K562 (cell line): Measurements from ENCODE around the gene SPEG. TPM values are rescaled to one million over a fixed set of nuclear protein-coding genes. Genes with fewer than 3 reads are reported as not detected.
A peak's percentile ranks its signal among the peaks of the same experiment; 100 is the strongest.

ENCODE experiments used
- ATAC-seq: fragments of 200-7000 bp; cut with Tn5 transposase; 3 replicates; pipeline ENCODE4 v1.9.1; 2020; ENCODE audit warnings: moderate library complexity
- BruUV-seq: library from RNA; stranded (reverse); fragments of 400-500 nt; replicated peaks from 2 replicates; lab custom pipeline; 2021; lab: Mats Ljungman, UMichigan
- CTCF ChIA-PET: fragments of 300-600 bp; formaldehyde crosslinking; extraction: SDS; loops from one replicate; lab custom pipeline; 2021; ENCODE audit warnings: low intra/inter-chr PET ratio; lab: Yijun Ruan, JAX
- POLR2A ChIA-PET: fragments of 300-600, 350-650 bp; sonication (Branson Sonifier 250); formaldehyde crosslinking; extraction: SDS; loops from one replicate; lab custom pipeline; 2021; ENCODE audit warnings: antibody characterized with exemption, inconsistent platforms; lab: Yijun Ruan, JAX
- DNase-seq, 4 experiments: peaks; one replicate each; pipeline versions ENCODE4 v3.0.0 to v3.0.0-alpha.2; 2011 to 2018; ENCODE audit warnings: low spot score in 3 of 4, mixed read lengths in 3 of 4; ENCODE audit errors: extremely low read depth in 1 of 4
- FAIRE-seq: peaks from 2 replicates; lab custom pipeline; 2011; peaks lifted over from hg19 to GRCh38; lab: Jason Lieb, UNC
- H2AFZ ChIP-seq: 2 replicates; pipeline ENCODE4 v1.6.0; 2011; ENCODE audit warnings: low read depth, low read length, control low read depth, inconsistent platforms
- H3K27ac ChIP-seq: fragments of 200-600 bp; 3 replicates; pipeline ENCODE4 v1.8.0; 2011; ENCODE audit warnings: low read depth, mild to moderate bottlenecking, control low read depth, inconsistent platforms, low read length, moderate library complexity, mixed read lengths; ENCODE audit errors: extremely low read depth
- H3K27me3 ChIP-seq, 2 experiments: fragments of 300-600 bp in 1 of 2; 2 replicates in 1 of 2; 3 replicates in 1 of 2; pipeline versions ENCODE4 v1.6.0 to v1.8.0; 2011; ENCODE audit warnings: inconsistent platforms in 2 of 2, low read length in 2 of 2, mild to moderate bottlenecking in 1 of 2, mixed read lengths in 1 of 2, moderate library complexity in 1 of 2; ENCODE audit not compliant: control insufficient read depth in 2 of 2, insufficient read depth in 2 of 2
- H3K36me3 ChIP-seq: fragments of 300-600 bp; 3 replicates; pipeline ENCODE4 v1.8.0; 2011; ENCODE audit warnings: mild to moderate bottlenecking, low read length, inconsistent platforms; ENCODE audit not compliant: control insufficient read depth, insufficient read depth
- H3K4me1 ChIP-seq, 2 experiments: fragments of 200-600 bp in 1 of 2; replicated peaks in 1 of 2; 2 replicates in 1 of 2; 3 replicates in 1 of 2; pipeline versions ENCODE4 v1.5.1 to v1.8.0; 2011; ENCODE audit warnings: inconsistent platforms in 2 of 2, low read length in 2 of 2, mild to moderate bottlenecking in 1 of 2, mixed read lengths in 1 of 2, moderate library complexity in 1 of 2; ENCODE audit not compliant: control insufficient read depth in 2 of 2, insufficient read depth in 2 of 2
- H3K4me2 ChIP-seq: 2 replicates; pipeline ENCODE4 v1.6.1; 2011; ENCODE audit warnings: low read length, control low read depth, inconsistent platforms, mixed read lengths; ENCODE audit not compliant: insufficient read depth
- H3K4me3 ChIP-seq: fragments of 200-600 bp; sonication (generic), shearing (Covaris generic); 2 replicates; pipeline ENCODE4 v1.5.1; 2016; ENCODE audit warnings: control low read depth, inconsistent platforms
- H3K79me2 ChIP-seq: fragments of 200-600 bp; 3 replicates; pipeline ENCODE4 v1.8.0; 2011; ENCODE audit warnings: low read length, inconsistent platforms; ENCODE audit not compliant: control insufficient read depth, insufficient read depth
- H3K9ac ChIP-seq, 2 experiments: 2 replicates each; pipeline versions ENCODE4 v1.6.0 to v1.6.1; 2011; ENCODE audit warnings: low read depth in 2 of 2, low read length in 2 of 2, control low read depth in 1 of 2, inconsistent platforms in 1 of 2, mild to moderate bottlenecking in 1 of 2, mixed read lengths in 1 of 2; ENCODE audit not compliant: insufficient read depth in 1 of 2
- H3K9me1 ChIP-seq: one replicate; pipeline ENCODE4 v1.6.0; 2011; ENCODE audit warnings: inconsistent platforms, mild to moderate bottlenecking, low read length, moderate library complexity; ENCODE audit not compliant: control insufficient read depth, insufficient read depth
- H3K9me3 ChIP-seq: replicated peaks from 2 replicates; pipeline ENCODE4 v1.5.1; 2011; ENCODE audit warnings: low read depth, low read length, inconsistent platforms; ENCODE audit not compliant: control insufficient read depth, insufficient read depth
- H4K20me1 ChIP-seq: replicated peaks from 2 replicates; pipeline ENCODE4 v1.6.1; 2011; ENCODE audit warnings: low read length, inconsistent platforms, mixed read lengths; ENCODE audit not compliant: control insufficient read depth, insufficient read depth
- DMBX1 ChIP-seq: fragments of 250-450 bp; sonication (Bioruptor Pico); IDR thresholded peaks from 2 replicates; pipeline ENCODE4 v1.8.0; 2022; ENCODE audit warnings: inconsistent platforms, mild to moderate bottlenecking, moderate library complexity, borderline replicate concordance
- EHMT2 ChIP-seq: fragments of 450-650 bp; IDR thresholded peaks from 2 replicates; pipeline ENCODE4 v1.6.1; 2018; ENCODE audit warnings: antibody characterized with exemption
- JUNB ChIP-seq: fragments of 450-650 bp; formaldehyde crosslinking; conservative IDR thresholded peaks from 2 replicates; pipeline ENCODE4 v1.4.0; 2020; ENCODE audit warnings: mild to moderate bottlenecking
- PYGO2 ChIP-seq: fragments of 450-650 bp; IDR thresholded peaks from 2 replicates; pipeline ENCODE4 v1.6.1; 2016; ENCODE audit warnings: mild to moderate bottlenecking, missing genetic modification characterization, moderate library complexity, missing compliant biosample characterization
- ZNF717 ChIP-seq: fragments of 250-450 bp; sonication (Bioruptor Pico); IDR thresholded peaks from 2 replicates; pipeline ENCODE4 v1.5.0; 2021
- WGBS: fragments of 100-300 bp; shearing (Covaris generic); methylation state at CpG from one replicate; pipeline ENCODE4 v1.1.6; 2016; ENCODE audit warnings: low coverage, mixed read lengths; ENCODE audit not compliant: insufficient coverage; ENCODE audit errors: missing lambda C conversion rate; 5-methylcytosine and 5-hydroxymethylcytosine counted together
- in situ Hi-C: fragments of 300-500 bp; cut with MboI; formaldehyde crosslinking; loops from 4 replicates; pipeline ENCODE4 v1.15.0; 2018; ENCODE audit warnings: inconsistent platforms, mixed read lengths
- intact Hi-C: fragments of 100-400 bp; cut with micrococcal nuclease; formaldehyde crosslinking; loops from 2 replicates; pipeline ENCODE4 v1.14.2; 2022
- polyA plus RNA-seq, 8 experiments: library from polyadenylated mRNA; depleted of rRNA in 4 of 8; stranded (reverse) in 5 of 8; unstranded in 3 of 8; fragments of >200 nt; fragmentation: Nextera tagmentation in 2 of 8; fragmentation: Illumina TruSeq in 1 of 8; extraction: Ambion mirVana in 2 of 8; extraction: Trizol in 1 of 8; gene quantifications; 2 replicates each; pipeline versions ENCODE4 v1.2.1 to v1.2.3, GENCODE V29; 2011 to 2014; ENCODE audit warnings: inconsistent platforms in 1 of 8, missing spikeins in 1 of 8
- total RNA-seq, 7 experiments: library from RNA; depleted of rRNA in 6 of 7; stranded (reverse); fragments of >200 nt in 6 of 7; fragmentation: Illumina TruSeq in 2 of 7; extraction: Trizol in 2 of 7; gene quantifications; 2 replicates each; pipeline versions ENCODE4 v1.2.1 to v1.2.3, GENCODE V29; 2011 to 2021; ENCODE audit warnings: low replicate concordance in 1 of 7
- TF ChIP-seq, protein P1 (sequence below), 2 experiments: IDR thresholded peaks; 2 replicates each; pipeline ENCODE4 v1.6.1; 2012; ENCODE audit warnings: improper control_type of control experiment in 2 of 2, low read depth in 2 of 2, low read length in 2 of 2, borderline replicate concordance in 1 of 2
- TF ChIP-seq, protein P2 (sequence below): fragments of 450-650 bp; IDR thresholded peaks from 2 replicates; pipeline ENCODE4 v1.6.1; 2016; ENCODE audit warnings: low read depth
- TF ChIP-seq, protein P3 (sequence below): fragments of 250-450 bp; sonication (Bioruptor Pico); IDR thresholded peaks from 2 replicates; pipeline ENCODE4 v1.5.0; 2020; ENCODE audit warnings: mild to moderate bottlenecking, borderline replicate concordance

The SPEG gene
- total and polyA plus RNA-seq, 9 of the 15 experiments (the other 6 are each of a cell fraction or from before 2014, with no cell fraction given) = 0.49 to 8.7 (median 3.0) TPM

DNA sequence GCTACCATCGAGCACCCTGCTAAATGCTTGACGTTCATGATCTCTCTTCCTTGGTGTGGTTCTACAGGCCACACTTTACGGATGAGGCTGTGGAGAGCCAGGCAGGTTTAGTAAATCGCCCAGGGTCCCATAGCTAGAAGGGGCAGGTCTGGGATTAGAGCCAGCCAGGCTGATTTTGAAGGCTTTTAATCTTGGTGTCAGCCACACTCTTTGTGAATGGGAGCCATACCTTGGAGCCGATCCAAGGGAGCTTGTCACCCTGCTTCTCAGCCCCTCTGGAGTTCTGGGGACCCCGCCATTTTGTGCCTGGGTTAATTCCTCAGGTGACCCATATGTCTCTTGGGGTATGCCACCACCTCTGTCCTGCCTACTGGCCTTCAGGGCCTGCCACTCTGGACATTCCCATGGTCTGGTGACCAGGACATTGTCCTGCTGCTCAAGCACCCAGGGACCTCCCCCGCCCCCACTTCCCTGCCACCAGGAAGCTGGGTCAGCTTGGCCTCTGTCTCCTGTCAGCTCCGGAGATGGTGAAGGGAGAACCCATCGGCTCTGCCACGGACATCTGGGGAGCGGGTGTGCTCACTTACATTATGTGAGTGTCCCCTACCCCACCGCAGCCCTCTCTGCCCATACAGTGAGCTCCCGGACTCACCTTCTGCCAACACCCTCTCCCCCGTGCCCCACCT lies 56.8 kb downstream of the SPEG start:
- in situ Hi-C loops (loop anchor here (5.0 kb wide), 1 partner anchor 36 kb away; no protein-coding TSS in a partner anchor), intact Hi-C loops (no loop called here)
- H3K9me1 ChIP-seq = no peaks in the 10 kb centered on the region
- no peaks in the 10 kb centered on the region for H3K27me3 ChIP-seq
- peaks cover 17 to 58% of the 10 kb centered on the region in 2 experiments for H3K4me1 ChIP-seq
- no peaks in the 10 kb centered on the region for H4K20me1 ChIP-seq
- no peaks in the 10 kb centered on the region for H3K36me3 ChIP-seq
- H3K27ac ChIP-seq = no peak overlapping the region
- peak overlapping the region in 1 of 2 experiments; percentile 68; a peak in 2 of 4 replicates for H3K9ac ChIP-seq
- H2AFZ ChIP-seq = no peak overlapping the region
- no peak overlapping the region for H3K4me2 ChIP-seq
- ChIA-PET POLR2A (interaction anchor here (0.6 to 0.8 kb wide), 2 partner anchors 24 to 29 kb away, joined by 3 read pairs; no protein-coding TSS in a partner anchor), CTCF (no interaction called here)
- 67% methylated on average over 11 of the region's 14 CpGs for WGBS
- BruUV-seq = no TSS peak
- ATAC-seq (no peak), FAIRE-seq (no peak), DNase-seq (no peak)
- H3K79me2 ChIP-seq = peaks cover 2% of the 10 kb centered on the region; the same call in 1 of the 3 replicates
- no peak overlapping the region for H3K4me3 ChIP-seq
- no peaks in the 10 kb centered on the region for H3K9me3 ChIP-seq
- TF ChIP-seq DMBX1 (CRISPR knock-in tag) (no peak), JUNB (CRISPR knock-in tag) (no peak), EHMT2 (no peak), PYGO2 (tag) (no peak), ZNF717 (no peak)
- TF ChIP-seq, protein P1, sequence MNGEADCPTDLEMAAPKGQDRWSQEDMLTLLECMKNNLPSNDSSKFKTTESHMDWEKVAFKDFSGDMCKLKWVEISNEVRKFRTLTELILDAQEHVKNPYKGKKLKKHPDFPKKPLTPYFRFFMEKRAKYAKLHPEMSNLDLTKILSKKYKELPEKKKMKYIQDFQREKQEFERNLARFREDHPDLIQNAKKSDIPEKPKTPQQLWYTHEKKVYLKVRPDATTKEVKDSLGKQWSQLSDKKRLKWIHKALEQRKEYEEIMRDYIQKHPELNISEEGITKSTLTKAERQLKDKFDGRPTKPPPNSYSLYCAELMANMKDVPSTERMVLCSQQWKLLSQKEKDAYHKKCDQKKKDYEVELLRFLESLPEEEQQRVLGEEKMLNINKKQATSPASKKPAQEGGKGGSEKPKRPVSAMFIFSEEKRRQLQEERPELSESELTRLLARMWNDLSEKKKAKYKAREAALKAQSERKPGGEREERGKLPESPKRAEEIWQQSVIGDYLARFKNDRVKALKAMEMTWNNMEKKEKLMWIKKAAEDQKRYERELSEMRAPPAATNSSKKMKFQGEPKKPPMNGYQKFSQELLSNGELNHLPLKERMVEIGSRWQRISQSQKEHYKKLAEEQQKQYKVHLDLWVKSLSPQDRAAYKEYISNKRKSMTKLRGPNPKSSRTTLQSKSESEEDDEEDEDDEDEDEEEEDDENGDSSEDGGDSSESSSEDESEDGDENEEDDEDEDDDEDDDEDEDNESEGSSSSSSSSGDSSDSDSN (IDR thresholded peaks at IDR 0.05; ENCODE audit: borderline replicate concordance in 1 of 2, low read depth in 2 of 2, low read length in 2 of 2) = no peak
- TF ChIP-seq, protein P2, sequence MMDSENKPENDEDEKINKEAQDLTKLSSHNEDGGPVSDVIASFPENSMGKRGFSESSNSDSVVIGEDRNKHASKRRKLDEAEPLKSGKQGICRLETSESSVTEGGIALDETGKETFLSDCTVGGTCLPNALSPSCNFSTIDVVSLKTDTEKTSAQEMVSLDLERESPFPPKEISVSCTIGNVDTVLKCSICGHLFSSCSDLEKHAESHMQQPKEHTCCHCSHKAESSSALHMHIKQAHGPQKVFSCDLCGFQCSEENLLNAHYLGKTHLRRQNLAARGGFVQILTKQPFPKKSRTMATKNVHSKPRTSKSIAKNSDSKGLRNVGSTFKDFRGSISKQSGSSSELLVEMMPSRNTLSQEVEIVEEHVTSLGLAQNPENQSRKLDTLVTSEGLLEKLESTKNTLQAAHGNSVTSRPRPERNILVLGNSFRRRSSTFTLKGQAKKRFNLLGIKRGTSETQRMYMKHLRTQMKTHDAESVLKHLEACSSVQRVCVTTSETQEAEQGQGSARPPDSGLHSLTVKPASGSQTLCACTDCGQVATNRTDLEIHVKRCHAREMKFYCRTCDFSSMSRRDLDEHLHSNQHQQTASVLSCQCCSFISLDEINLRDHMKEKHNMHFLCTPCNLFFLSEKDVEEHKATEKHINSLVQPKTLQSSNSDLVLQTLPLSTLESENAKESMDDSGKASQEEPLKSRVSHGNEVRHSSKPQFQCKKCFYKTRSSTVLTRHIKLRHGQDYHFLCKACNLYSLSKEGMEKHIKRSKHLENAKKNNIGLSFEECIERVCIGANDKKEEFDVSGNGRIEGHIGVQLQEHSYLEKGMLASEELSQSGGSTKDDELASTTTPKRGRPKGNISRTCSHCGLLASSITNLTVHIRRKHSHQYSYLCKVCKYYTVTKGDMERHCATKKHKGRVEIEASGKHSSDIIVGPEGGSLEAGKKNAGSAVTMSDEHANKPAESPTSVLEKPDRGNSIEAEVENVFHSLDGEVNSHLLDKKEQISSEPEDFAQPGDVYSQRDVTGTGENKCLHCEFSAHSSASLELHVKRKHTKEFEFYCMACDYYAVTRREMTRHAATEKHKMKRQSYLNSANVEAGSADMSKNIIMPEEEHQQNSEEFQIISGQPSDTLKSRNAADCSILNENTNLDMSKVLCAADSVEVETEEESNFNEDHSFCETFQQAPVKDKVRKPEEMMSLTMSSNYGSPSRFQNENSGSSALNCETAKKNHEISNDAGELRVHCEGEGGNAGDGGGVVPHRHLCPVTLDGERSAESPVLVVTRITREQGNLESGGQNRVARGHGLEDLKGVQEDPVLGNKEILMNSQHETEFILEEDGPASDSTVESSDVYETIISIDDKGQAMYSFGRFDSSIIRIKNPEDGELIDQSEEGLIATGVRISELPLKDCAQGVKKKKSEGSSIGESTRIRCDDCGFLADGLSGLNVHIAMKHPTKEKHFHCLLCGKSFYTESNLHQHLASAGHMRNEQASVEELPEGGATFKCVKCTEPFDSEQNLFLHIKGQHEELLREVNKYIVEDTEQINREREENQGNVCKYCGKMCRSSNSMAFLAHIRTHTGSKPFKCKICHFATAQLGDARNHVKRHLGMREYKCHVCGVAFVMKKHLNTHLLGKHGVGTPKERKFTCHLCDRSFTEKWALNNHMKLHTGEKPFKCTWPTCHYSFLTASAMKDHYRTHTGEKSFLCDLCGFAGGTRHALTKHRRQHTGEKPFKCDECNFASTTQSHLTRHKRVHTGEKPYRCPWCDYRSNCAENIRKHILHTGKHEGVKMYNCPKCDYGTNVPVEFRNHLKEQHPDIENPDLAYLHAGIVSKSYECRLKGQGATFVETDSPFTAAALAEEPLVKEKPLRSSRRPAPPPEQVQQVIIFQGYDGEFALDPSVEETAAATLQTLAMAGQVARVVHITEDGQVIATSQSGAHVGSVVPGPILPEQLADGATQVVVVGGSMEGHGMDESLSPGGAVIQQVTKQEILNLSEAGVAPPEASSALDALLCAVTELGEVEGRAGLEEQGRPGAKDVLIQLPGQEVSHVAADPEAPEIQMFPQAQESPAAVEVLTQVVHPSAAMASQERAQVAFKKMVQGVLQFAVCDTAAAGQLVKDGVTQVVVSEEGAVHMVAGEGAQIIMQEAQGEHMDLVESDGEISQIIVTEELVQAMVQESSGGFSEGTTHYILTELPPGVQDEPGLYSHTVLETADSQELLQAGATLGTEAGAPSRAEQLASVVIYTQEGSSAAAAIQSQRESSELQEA = no peak
- TF ChIP-seq, protein P3, sequence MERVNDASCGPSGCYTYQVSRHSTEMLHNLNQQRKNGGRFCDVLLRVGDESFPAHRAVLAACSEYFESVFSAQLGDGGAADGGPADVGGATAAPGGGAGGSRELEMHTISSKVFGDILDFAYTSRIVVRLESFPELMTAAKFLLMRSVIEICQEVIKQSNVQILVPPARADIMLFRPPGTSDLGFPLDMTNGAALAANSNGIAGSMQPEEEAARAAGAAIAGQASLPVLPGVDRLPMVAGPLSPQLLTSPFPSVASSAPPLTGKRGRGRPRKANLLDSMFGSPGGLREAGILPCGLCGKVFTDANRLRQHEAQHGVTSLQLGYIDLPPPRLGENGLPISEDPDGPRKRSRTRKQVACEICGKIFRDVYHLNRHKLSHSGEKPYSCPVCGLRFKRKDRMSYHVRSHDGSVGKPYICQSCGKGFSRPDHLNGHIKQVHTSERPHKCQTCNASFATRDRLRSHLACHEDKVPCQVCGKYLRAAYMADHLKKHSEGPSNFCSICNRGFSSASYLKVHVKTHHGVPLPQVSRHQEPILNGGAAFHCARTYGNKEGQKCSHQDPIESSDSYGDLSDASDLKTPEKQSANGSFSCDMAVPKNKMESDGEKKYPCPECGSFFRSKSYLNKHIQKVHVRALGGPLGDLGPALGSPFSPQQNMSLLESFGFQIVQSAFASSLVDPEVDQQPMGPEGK (CRISPR knock-in tag) = no peak
